HG03342 (cell line): ENCODE results near the gene ZNF3.

Source experiments
- ATAC-seq: cut with Tn5 transposase; IDR thresholded peaks from one replicate; pipeline ENCODE4 v1.9.1; 2021; ENCODE audit warnings: mild to moderate bottlenecking, moderate library complexity; ENCODE audit not compliant: unreplicated experiment

Gene ZNF3

GRCh38 chr7:100057006-100057405 lies 24.5 kb downstream of the ZNF3 start:
- no peak for ATAC-seq

GRCh38 chr7:100053215-100053614 lies 28.3 kb downstream of the ZNF3 start:
- no peak for ATAC-seq

GRCh38 chr7:100051611-100052010 lies 29.9 kb downstream of the ZNF3 start:
- ATAC-seq: no peak

GRCh38 chr7:100049441-100050291 lies 31.9 kb downstream of the ZNF3 start, which contains the start of gene ZSCAN21:
TSS of gene ZSCAN21 (plus strand) at chr7:100049774. CDS start at chr7:100057007, 7,233 bp downstream.
- ATAC-seq: peak; percentile 83

GRCh38 chr7:100048680-100049079 lies 32.8 kb downstream of the ZNF3 start:
- no peak for ATAC-seq

- ATAC-seq: no peak
These were observed 36.8 kb downstream of the ZNF3 start for GRCh38 chr7:100044718-100045117.

- no peak for ATAC-seq
These were observed 40.9 kb downstream of the ZNF3 start for GRCh38 chr7:100040575-100040974.

GRCh38 chr7:100038326-100038725 lies 43.2 kb downstream of the ZNF3 start:
- no peak for ATAC-seq

GRCh38 chr7:100035876-100036275 lies 45.6 kb downstream of the ZNF3 start:
- ATAC-seq: no peak

- no peak for ATAC-seq
These were observed 46.5 kb downstream of the ZNF3 start for GRCh38 chr7:100034871-100035510.

GRCh38 chr7:100033526-100033925 lies 48.0 kb downstream of the ZNF3 start:
- no peak for ATAC-seq

GRCh38 chr7:100029596-100029995 lies 51.9 kb downstream of the ZNF3 start:
- no peak for ATAC-seq

GRCh38 chr7:100027197-100027596 lies 54.3 kb downstream of the ZNF3 start:
- no peak for ATAC-seq

GRCh38 chr7:100024020-100024619 lies 57.4 kb downstream of the ZNF3 start:
- ATAC-seq: no peak

- no peak for ATAC-seq
These were observed 58.0 kb downstream of the ZNF3 start for GRCh38 chr7:100023526-100023925.

- ATAC-seq: no peak
These were observed 58.9 kb downstream of the ZNF3 start for GRCh38 chr7:100022621-100023020.

- no peak for ATAC-seq
These were observed 60.2 kb downstream of the ZNF3 start for GRCh38 chr7:100021297-100021696.
